Ishikawa (cell line): ENCODE measurements around the gene TMEM151A.

ENCODE experiments used
- EGR1 ChIP-seq: IDR thresholded peaks from 2 replicates; pipeline ENCODE4 v1.6.1; 2012
- EP300 ChIP-seq: IDR thresholded peaks from 2 replicates; pipeline ENCODE4 v1.6.1; 2012; ENCODE audit warnings: borderline replicate concordance
- NFIC ChIP-seq: IDR thresholded peaks from 2 replicates; pipeline ENCODE4 v1.6.1; 2012
- REST ChIP-seq: IDR thresholded peaks from 2 replicates; pipeline ENCODE4 v1.6.1; 2012; ENCODE audit warnings: low read depth, mild to moderate bottlenecking
- TCF12 ChIP-seq: IDR thresholded peaks from 2 replicates; pipeline ENCODE4 v1.6.1; 2012; ENCODE audit warnings: low read depth
- YY1 ChIP-seq: IDR thresholded peaks from 2 replicates; pipeline ENCODE4 v1.6.1; 2012; ENCODE audit warnings: low read depth
- TF ChIP-seq, protein P1 (sequence below): IDR thresholded peaks from 2 replicates; pipeline ENCODE4 v1.6.1; 2012

DNA sequence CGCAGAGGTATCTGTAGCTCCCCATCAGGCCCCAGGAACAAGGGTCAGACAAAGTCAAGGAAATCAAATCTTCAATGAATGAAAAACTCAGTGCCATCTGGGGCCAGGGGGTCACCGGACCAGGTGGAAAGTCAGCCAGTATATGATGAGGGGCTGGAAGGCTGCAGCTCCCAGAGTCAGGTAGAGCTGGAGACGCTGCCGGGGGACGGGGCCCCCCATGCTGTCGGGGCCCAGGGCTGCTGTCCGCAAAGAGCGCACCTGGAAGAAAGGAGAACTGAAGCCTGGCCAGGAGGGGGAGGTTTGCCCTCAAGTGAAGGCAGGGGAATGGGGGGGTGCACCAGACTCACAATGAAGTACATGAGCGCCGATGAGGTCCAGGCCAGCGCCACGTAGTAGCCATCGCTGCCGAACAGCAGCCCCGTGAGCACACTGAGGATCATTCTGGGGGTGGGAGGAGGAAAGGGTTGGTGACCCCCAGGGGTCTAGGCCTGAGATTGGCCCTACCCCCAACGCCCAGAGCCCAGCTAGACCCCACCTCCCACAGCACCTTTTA, 7.1 kb upstream of the TMEM151A start:
- no peak for TF ChIP-seq EP300
- TF ChIP-seq, protein P1, sequence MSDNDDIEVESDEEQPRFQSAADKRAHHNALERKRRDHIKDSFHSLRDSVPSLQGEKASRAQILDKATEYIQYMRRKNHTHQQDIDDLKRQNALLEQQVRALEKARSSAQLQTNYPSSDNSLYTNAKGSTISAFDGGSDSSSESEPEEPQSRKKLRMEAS = no peak
- no peak for TF ChIP-seq REST
- TF ChIP-seq YY1 = no peak
- TF ChIP-seq EGR1 = no peak
- no peak for TF ChIP-seq TCF12
- no peak for TF ChIP-seq NFIC
